Nephron (organoid): ENCODE data around the gene GREB1.

Experiments used
- H3K27ac Mint-ChIP-seq, 3 experiments: 2 replicates each; pipeline ENCODE4 v1.8.0; 2020; ENCODE audit warnings: mixed read lengths in 3 of 3, mild to moderate bottlenecking in 2 of 3, moderate library complexity in 1 of 3
- H3K27me3 Mint-ChIP-seq: 2 replicates; pipeline ENCODE4 v1.8.0; 2021; ENCODE audit warnings: low read depth, mild to moderate bottlenecking, moderate library complexity, mixed read lengths
- H3K36me3 Mint-ChIP-seq: 2 replicates; pipeline ENCODE4 v1.8.0; 2020; ENCODE audit warnings: low read depth, mixed read lengths
- H3K4me1 Mint-ChIP-seq: 2 replicates; pipeline ENCODE4 v1.8.0; 2020; ENCODE audit warnings: mixed read lengths
- H3K4me3 Mint-ChIP-seq, 3 experiments: 2 replicates each; pipeline ENCODE4 v1.8.0; 2020; ENCODE audit warnings: mild to moderate bottlenecking in 3 of 3, mixed read lengths in 3 of 3, moderate library complexity in 2 of 3
- H3K9me3 Mint-ChIP-seq: 2 replicates; pipeline ENCODE4 v1.8.0; 2020; ENCODE audit warnings: mixed read lengths
- TF ChIP-seq, protein P1 (sequence below), 3 experiments: fragments of 200-600 bp; sonication (generic); IDR thresholded peaks; one replicate each; pipeline ENCODE4 v1.5.0; 2021; ENCODE audit warnings: antibody characterized with exemption in 3 of 3; ENCODE audit not compliant: unreplicated experiment in 3 of 3

The GREB1 gene

DNA sequence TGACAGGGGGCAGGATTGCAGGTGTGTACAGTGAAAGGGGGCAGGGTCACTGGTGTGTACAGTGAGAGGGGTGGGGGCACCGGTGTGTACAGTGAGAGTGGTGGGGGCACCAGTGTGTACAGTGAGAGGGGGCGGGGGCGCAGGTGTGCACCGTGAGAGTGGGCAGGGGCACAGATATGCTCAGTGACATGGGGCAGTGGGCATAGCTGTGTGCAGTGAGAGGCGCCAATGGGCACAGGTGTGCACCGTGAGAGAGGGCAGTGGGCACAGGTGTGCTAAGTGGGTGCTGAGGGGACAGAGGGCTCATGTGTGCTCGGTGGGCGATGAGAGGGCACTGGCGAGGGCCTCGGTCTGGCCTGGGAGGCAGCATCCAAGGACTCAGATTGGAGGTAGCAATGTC lies 63.0 kb downstream of the GREB1 start:
- Mint-ChIP-seq H3K4me1 (peaks cover 15% of the 10 kb centered on the region), H3K4me3 (no peak overlapping the region), H3K27me3 (peaks cover 3% of the 10 kb centered on the region), H3K27ac (no peak overlapping the region), H3K9me3 (no peaks in the 10 kb centered on the region), H3K36me3 (peaks cover 38% of the 10 kb centered on the region)
- TF ChIP-seq, protein P1, sequence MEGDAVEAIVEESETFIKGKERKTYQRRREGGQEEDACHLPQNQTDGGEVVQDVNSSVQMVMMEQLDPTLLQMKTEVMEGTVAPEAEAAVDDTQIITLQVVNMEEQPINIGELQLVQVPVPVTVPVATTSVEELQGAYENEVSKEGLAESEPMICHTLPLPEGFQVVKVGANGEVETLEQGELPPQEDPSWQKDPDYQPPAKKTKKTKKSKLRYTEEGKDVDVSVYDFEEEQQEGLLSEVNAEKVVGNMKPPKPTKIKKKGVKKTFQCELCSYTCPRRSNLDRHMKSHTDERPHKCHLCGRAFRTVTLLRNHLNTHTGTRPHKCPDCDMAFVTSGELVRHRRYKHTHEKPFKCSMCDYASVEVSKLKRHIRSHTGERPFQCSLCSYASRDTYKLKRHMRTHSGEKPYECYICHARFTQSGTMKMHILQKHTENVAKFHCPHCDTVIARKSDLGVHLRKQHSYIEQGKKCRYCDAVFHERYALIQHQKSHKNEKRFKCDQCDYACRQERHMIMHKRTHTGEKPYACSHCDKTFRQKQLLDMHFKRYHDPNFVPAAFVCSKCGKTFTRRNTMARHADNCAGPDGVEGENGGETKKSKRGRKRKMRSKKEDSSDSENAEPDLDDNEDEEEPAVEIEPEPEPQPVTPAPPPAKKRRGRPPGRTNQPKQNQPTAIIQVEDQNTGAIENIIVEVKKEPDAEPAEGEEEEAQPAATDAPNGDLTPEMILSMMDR (IDR thresholded peaks at IDR 0.05; ENCODE audit: unreplicated experiment in 3 of 3), result no peak

DNA sequence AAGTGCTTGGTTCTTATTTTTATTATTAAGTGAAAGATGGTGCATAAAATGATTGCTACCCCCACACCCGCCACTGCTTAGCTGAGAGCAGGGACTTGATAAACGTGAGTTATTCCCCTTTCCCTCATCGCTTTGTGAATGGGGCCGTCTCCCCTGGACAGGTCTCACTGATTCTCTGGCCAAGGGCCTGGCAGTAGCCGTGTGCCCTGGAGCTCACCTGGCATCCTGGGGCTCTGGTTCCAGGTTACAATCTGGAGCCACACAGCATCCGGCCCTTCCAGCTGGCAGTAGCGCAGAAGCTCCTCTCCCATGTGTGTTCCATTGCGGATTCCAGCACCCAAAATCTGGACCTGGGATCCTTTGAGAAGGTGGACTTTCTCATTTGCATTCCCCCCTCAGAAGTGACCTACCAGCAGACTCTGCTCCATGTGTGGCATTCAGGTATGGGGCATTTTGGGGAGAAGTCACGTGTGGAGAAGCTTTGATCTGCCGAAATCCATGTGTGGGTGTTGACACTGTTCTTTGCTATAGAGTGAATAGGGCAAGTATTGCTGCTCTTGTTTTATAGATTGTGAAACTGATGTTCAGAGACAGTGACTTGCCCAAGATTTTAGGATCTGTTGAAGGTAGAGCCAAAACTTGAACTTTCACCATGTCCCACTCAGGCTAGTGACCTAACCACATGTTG lies 63.8 kb downstream of the GREB1 start:
- H3K27ac Mint-ChIP-seq, result no peak overlapping the region
- peaks cover 3% of the 10 kb centered on the region for H3K27me3 Mint-ChIP-seq
- H3K4me3 Mint-ChIP-seq, result no peak overlapping the region
- peaks cover 43% of the 10 kb centered on the region for H3K36me3 Mint-ChIP-seq
- no peaks in the 10 kb centered on the region for H3K9me3 Mint-ChIP-seq
- H3K4me1 Mint-ChIP-seq, result peaks cover 15% of the 10 kb centered on the region
- TF ChIP-seq, protein P1 (IDR thresholded peaks at IDR 0.05; ENCODE audit: unreplicated experiment in 3 of 3), result no peak

DNA sequence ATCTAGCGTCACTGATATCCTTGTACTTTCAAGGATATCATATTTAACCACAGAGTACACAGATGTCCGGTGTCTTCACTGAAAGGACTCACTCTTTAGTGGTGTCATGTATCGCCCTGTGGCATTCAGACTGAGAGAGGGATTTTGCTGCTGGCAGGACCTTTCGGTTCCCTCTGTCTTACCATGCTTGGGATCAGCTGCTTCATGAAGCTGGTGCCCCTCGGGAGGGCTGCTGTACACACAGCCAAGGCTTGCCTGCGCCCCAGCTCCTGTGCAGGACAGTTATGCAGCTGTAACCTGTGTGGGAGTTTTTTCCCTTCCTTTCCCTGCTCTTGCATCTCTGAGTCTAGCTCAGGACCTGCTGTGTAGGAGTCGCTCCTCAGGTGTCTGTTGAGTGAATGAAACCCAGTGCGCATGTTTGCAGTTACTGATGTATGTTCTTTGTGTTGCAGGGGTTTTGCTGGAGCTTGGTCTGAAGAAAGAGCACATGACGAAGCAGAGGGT lies 64.4 kb downstream of the GREB1 start:
- peaks cover 44% of the 10 kb centered on the region for H3K36me3 Mint-ChIP-seq
- H3K9me3 Mint-ChIP-seq, result no peaks in the 10 kb centered on the region
- H3K4me3 Mint-ChIP-seq, result no peak overlapping the region
- H3K27me3 Mint-ChIP-seq, result peaks cover 3% of the 10 kb centered on the region
- H3K4me1 Mint-ChIP-seq, result peaks cover 15% of the 10 kb centered on the region
- TF ChIP-seq, protein P1 (IDR thresholded peaks at IDR 0.05; ENCODE audit: unreplicated experiment in 3 of 3), result no peak
- no peak overlapping the region for H3K27ac Mint-ChIP-seq

DNA sequence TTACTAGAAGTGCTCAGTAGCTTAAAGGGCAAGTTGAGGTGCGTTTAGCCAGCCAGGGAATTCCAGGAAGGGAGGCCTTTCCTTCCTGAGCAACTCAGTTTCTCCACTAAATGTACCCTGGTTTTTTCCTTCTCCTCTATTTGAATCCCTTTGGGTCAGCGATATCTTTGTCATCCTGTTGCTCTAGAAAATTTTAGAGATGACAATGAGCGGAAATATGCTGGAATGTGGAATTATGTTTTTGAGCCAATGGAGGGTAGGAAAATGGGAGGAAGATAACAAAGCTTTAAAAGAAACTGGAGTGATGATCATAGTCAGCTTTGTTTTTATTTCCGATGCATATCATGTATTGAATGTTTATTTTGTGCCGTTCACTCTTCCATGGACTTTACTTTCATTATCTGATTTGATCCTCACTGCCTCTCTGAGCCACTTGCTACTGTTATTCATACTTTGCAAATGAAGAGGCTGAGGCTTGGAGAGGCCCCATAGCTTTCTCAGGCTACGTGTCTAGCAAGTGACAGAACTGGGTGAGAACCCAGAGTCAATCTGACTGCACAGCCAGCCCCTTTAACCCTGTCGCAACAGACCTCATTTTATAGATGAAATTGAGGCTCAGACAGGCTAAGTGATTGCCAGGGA lies 68.8 kb downstream of the GREB1 start:
- H3K27ac Mint-ChIP-seq, result no peak overlapping the region
- TF ChIP-seq, protein P1 (IDR thresholded peaks at IDR 0.05; ENCODE audit: unreplicated experiment in 3 of 3), result no peak
- no peak overlapping the region for H3K4me3 Mint-ChIP-seq
- no peaks in the 10 kb centered on the region for H3K27me3 Mint-ChIP-seq
- H3K9me3 Mint-ChIP-seq, result no peaks in the 10 kb centered on the region
- H3K36me3 Mint-ChIP-seq, result peaks cover 48% of the 10 kb centered on the region
- peaks cover 13% of the 10 kb centered on the region for H3K4me1 Mint-ChIP-seq

DNA sequence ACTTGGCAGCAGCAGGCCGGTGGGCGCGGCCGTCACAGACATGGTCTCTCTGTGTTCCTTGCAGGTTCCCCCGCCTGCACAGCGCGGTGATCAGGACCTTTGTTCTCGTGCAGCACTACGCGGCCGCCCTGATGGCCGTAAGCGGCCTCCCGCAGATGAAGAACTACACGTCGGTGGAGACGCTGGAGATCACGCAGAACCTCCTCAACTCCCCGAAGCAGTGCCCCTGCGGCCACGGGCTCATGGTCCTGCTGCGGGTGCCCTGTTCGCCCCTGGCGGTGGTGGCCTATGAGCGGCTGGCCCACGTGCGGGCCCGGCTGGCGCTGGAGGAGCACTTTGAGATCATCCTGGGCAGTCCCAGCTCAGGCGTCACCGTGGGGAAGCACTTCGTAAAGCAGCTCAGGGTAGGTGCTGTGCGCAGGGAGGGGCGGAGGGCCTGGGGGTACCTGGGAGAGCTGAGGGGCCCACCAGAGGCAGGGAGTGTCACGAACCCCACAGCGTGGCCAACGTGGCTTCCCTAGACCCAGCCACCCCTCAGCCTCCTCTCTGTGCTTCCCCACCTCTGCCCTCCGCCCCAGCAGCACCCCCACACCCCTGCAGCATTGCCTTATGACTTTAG lies 76.9 kb downstream of the GREB1 start:
- Mint-ChIP-seq H3K27ac (no peak overlapping the region), H3K4me3 (no peak overlapping the region), H3K9me3 (no peaks in the 10 kb centered on the region), H3K36me3 (peaks cover 26% of the 10 kb centered on the region), H3K4me1 (no peaks in the 10 kb centered on the region), H3K27me3 (no peaks in the 10 kb centered on the region)
- TF ChIP-seq, protein P1 (IDR thresholded peaks at IDR 0.05; ENCODE audit: unreplicated experiment in 3 of 3), result no peak
